H9 (cell line): ENCODE data around the gene TNIK. TPM values are rescaled to one million over a fixed set of nuclear protein-coding genes. Genes with fewer than 3 reads are reported as not detected.

Experiments
- DNase-seq: peaks from one replicate; pipeline ENCODE4 v3.0.0-alpha.2; 2017
- H2AFZ ChIP-seq: one replicate; pipeline ENCODE4 v1.6.1; 2013; ENCODE audit warnings: mild to moderate bottlenecking, low read length, control low read depth, moderate library complexity
- H2AK5ac ChIP-seq: 2 replicates; pipeline ENCODE4 v1.6.1; 2013; ENCODE audit warnings: low read length, control low read depth, mixed read lengths; ENCODE audit not compliant: insufficient read length
- H2BK120ac ChIP-seq: one replicate; pipeline ENCODE4 v1.6.1; 2013; ENCODE audit warnings: low read depth, mild to moderate bottlenecking, low read length, control low read depth, inconsistent platforms; ENCODE audit not compliant: poor library complexity, severe bottlenecking
- H2BK12ac ChIP-seq: 2 replicates; pipeline ENCODE4 v1.6.1; 2013; ENCODE audit warnings: low read length, control low read depth, mixed read lengths, low read depth; ENCODE audit not compliant: insufficient read length
- H2BK15ac ChIP-seq: 2 replicates; pipeline ENCODE4 v1.6.1; 2013; ENCODE audit warnings: low read depth, low read length, control low read depth
- H2BK20ac ChIP-seq: one replicate; pipeline ENCODE4 v1.6.1; 2013; ENCODE audit warnings: low read depth, mild to moderate bottlenecking, low read length, control low read depth, inconsistent platforms; ENCODE audit not compliant: poor library complexity, severe bottlenecking
- H2BK5ac ChIP-seq: 2 replicates; pipeline ENCODE4 v1.6.1; 2013; ENCODE audit warnings: low read length, control low read depth, mixed read lengths; ENCODE audit not compliant: insufficient read length
- H3K14ac ChIP-seq: 2 replicates; pipeline ENCODE4 v1.6.1; 2013; ENCODE audit warnings: low read length, control low read depth; ENCODE audit not compliant: insufficient read depth
- H3K18ac ChIP-seq: 2 replicates; pipeline ENCODE4 v1.6.1; 2013; ENCODE audit warnings: low read depth, mild to moderate bottlenecking, mixed read lengths, low read length, control low read depth; ENCODE audit not compliant: insufficient read length
- H3K23ac ChIP-seq: 2 replicates; pipeline ENCODE4 v1.6.1; 2013; ENCODE audit warnings: low read length, control low read depth, mixed read lengths, low read depth; ENCODE audit not compliant: insufficient read length
- H3K23me2 ChIP-seq: 2 replicates; pipeline ENCODE4 v1.6.1; 2013; ENCODE audit warnings: low read depth, mild to moderate bottlenecking, mixed read lengths, low read length, control low read depth; ENCODE audit not compliant: insufficient read length, poor library complexity, severe bottlenecking
- H3K27ac ChIP-seq: 2 replicates; pipeline ENCODE4 v1.5.1; 2013; ENCODE audit warnings: low read length, control low read depth, mixed read lengths, low read depth; ENCODE audit not compliant: insufficient read length
- H3K27me3 ChIP-seq: 2 replicates; pipeline ENCODE4 v1.6.1; 2013; ENCODE audit warnings: low read length, control low read depth, inconsistent platforms; ENCODE audit not compliant: insufficient read depth
- H3K4ac ChIP-seq: 2 replicates; pipeline ENCODE4 v1.6.1; 2013; ENCODE audit warnings: low read depth, mild to moderate bottlenecking, control low read depth, inconsistent platforms, low read length, moderate library complexity
- H3K4me1 ChIP-seq: 2 replicates; pipeline ENCODE4 v1.6.1; 2013; ENCODE audit warnings: low read length, control low read depth, inconsistent platforms; ENCODE audit not compliant: insufficient read depth
- H3K4me2 ChIP-seq: 2 replicates; pipeline ENCODE4 v1.6.1; 2013; ENCODE audit warnings: low read length, control low read depth, mixed read lengths; ENCODE audit not compliant: insufficient read length, insufficient read depth
- H3K56ac ChIP-seq: 2 replicates; pipeline ENCODE4 v1.6.1; 2013; ENCODE audit warnings: low read depth, mild to moderate bottlenecking, mixed read lengths, low read length, control low read depth; ENCODE audit not compliant: insufficient read length
- H3K79me1 ChIP-seq: 2 replicates; pipeline ENCODE4 v1.6.1; 2013; ENCODE audit warnings: low read depth, mild to moderate bottlenecking, moderate library complexity, low read length, control low read depth, inconsistent platforms; ENCODE audit not compliant: insufficient read depth, poor library complexity, severe bottlenecking
- H3K79me2 ChIP-seq: 2 replicates; pipeline ENCODE4 v1.6.1; 2013; ENCODE audit warnings: low read length, control low read depth, inconsistent platforms; ENCODE audit not compliant: insufficient read depth
- H3K9ac ChIP-seq: 2 replicates; pipeline ENCODE4 v1.6.1; 2013; ENCODE audit warnings: low read length, control low read depth, mixed read lengths; ENCODE audit not compliant: insufficient read length; ENCODE audit errors: extremely low read depth
- H3K9me3 ChIP-seq: one replicate; pipeline ENCODE4 v1.6.1; 2013; ENCODE audit warnings: low read depth, low read length, inconsistent platforms; ENCODE audit not compliant: control insufficient read depth
- H3T11ph ChIP-seq: one replicate; pipeline ENCODE4 v1.6.1; 2013; ENCODE audit warnings: mild to moderate bottlenecking, low read length, control low read depth, inconsistent platforms
- H4K20me1 ChIP-seq: one replicate; pipeline ENCODE4 v1.6.1; 2013; ENCODE audit not compliant: control insufficient read depth, insufficient read length, insufficient read depth
- H4K5ac ChIP-seq: 2 replicates; pipeline ENCODE4 v1.6.1; 2013; ENCODE audit warnings: low read depth, mild to moderate bottlenecking, mixed read lengths, low read length, control low read depth; ENCODE audit not compliant: insufficient read length
- H4K8ac ChIP-seq: replicated peaks from 2 replicates; pipeline ENCODE4 v1.6.1; 2013; ENCODE audit warnings: low read length, control low read depth, mixed read lengths, low read depth; ENCODE audit not compliant: insufficient read length
- H4K91ac ChIP-seq: 2 replicates; pipeline ENCODE4 v1.6.1; 2013; ENCODE audit warnings: low read depth, mild to moderate bottlenecking, moderate library complexity, mixed read lengths, low read length, control low read depth; ENCODE audit not compliant: insufficient read length
- H3K27ac Mint-ChIP-seq, 3 experiments: 2 replicates in 2 of 3; 3 replicates in 1 of 3; pipeline ENCODE4 v1.8.0; 2020 to 2021; ENCODE audit warnings: mixed read lengths in 3 of 3, mild to moderate bottlenecking in 1 of 3, moderate library complexity in 1 of 3
- H3K27me3 Mint-ChIP-seq: 2 replicates; pipeline ENCODE4 v1.8.0; 2021; ENCODE audit warnings: low read depth, mild to moderate bottlenecking, moderate library complexity, mixed read lengths
- H3K36me3 Mint-ChIP-seq, 3 experiments: 2 replicates in 2 of 3; 3 replicates in 1 of 3; pipeline ENCODE4 v1.8.0; 2020 to 2021; ENCODE audit warnings: low read depth in 3 of 3, mixed read lengths in 3 of 3; ENCODE audit not compliant: insufficient read depth in 1 of 3
- H3K4me1 Mint-ChIP-seq, 2 experiments: 2 replicates each; pipeline ENCODE4 v1.8.0; 2020; ENCODE audit warnings: mixed read lengths in 2 of 2
- H3K4me3 Mint-ChIP-seq, 2 experiments: 2 replicates in 1 of 2; 3 replicates in 1 of 2; pipeline ENCODE4 v1.8.0; 2020 to 2021; ENCODE audit warnings: mild to moderate bottlenecking in 2 of 2, mixed read lengths in 2 of 2, moderate library complexity in 1 of 2
- H3K9me3 Mint-ChIP-seq, 2 experiments: 2 replicates in 1 of 2; 3 replicates in 1 of 2; pipeline ENCODE4 v1.8.0; 2020; ENCODE audit warnings: mild to moderate bottlenecking in 2 of 2, mixed read lengths in 2 of 2, moderate library complexity in 1 of 2
- WGBS: extraction: QIAGEN DNeasy Blood & Tissue Kit; methylation state at CpG from one replicate; pipeline ENCODE4 v1.1.7; 2013; ENCODE audit warnings: missing lambda C conversion rate, low lambda C conversion rate, mixed read lengths; ENCODE audit not compliant: insufficient read length; ENCODE audit errors: extremely low coverage; 5-methylcytosine and 5-hydroxymethylcytosine counted together
- total RNA-seq: library from RNA; stranded (reverse); gene quantifications from 2 replicates; pipeline ENCODE4 v1.2.1, GENCODE V29; 2021
- TF ChIP-seq, protein P1 (sequence below): fragments of 200-600 bp; sonication (generic); conservative IDR thresholded peaks from 3 replicates; pipeline ENCODE4 v1.8.0; 2021; ENCODE audit warnings: antibody characterized with exemption, mild to moderate bottlenecking

The TNIK gene
- total RNA-seq, 1 experiment from 2014 or later = 15.9 TPM

- H3K27ac Mint-ChIP-seq = no peak overlapping the region
- no CpG with 5 or more reads among the region's 3 CpGs for WGBS
- no peak overlapping the region for H3K23ac ChIP-seq
Observed at GRCh38 chr3:171157980-171158379, 302.2 kb downstream of the TNIK start.

More at GRCh38 chr3:171157980-171158379, 302.2 kb downstream of the TNIK start:
- Histone ChIP-seq H2AFZ (no peak overlapping the region), H2BK15ac (no peak overlapping the region), H3K27ac (no peak overlapping the region), H2AK5ac (no peak overlapping the region), H3K4me1 (no peaks in the 10 kb centered on the region), H3K27me3 (no peaks in the 10 kb centered on the region), H2BK120ac (no peak overlapping the region), H2BK20ac (no peak overlapping the region), H3K4ac (no peak overlapping the region), H3K14ac (no peak overlapping the region), H4K20me1 (no peaks in the 10 kb centered on the region), H3K79me1 (no peaks in the 10 kb centered on the region), H3K23me2 (no peaks in the 10 kb centered on the region), H3K4me2 (no peak overlapping the region), H3K79me2 (no peaks in the 10 kb centered on the region), H2BK12ac (no peak overlapping the region), H3K9ac (no peak overlapping the region), H4K91ac (no peak overlapping the region), H3K56ac (no peak overlapping the region), H2BK5ac (no peak overlapping the region), H4K8ac (no peak overlapping the region), H3K18ac (no peak overlapping the region), H3K9me3 (no peaks in the 10 kb centered on the region), H4K5ac (no peak overlapping the region), H3T11ph (no peak overlapping the region)
- Mint-ChIP-seq H3K4me1 (peaks cover 9% of the 10 kb centered on the region in 2 experiments), H3K36me3 (peaks cover 16 to 24% (median 18%) of the 10 kb centered on the region in 3 experiments), H3K4me3 (no peak overlapping the region), H3K27me3 (no peaks in the 10 kb centered on the region), H3K9me3 (peaks cover 4 to 5% of the 10 kb centered on the region in 2 experiments; a peak in 4 of 5 replicates)
- TF ChIP-seq, protein P1, sequence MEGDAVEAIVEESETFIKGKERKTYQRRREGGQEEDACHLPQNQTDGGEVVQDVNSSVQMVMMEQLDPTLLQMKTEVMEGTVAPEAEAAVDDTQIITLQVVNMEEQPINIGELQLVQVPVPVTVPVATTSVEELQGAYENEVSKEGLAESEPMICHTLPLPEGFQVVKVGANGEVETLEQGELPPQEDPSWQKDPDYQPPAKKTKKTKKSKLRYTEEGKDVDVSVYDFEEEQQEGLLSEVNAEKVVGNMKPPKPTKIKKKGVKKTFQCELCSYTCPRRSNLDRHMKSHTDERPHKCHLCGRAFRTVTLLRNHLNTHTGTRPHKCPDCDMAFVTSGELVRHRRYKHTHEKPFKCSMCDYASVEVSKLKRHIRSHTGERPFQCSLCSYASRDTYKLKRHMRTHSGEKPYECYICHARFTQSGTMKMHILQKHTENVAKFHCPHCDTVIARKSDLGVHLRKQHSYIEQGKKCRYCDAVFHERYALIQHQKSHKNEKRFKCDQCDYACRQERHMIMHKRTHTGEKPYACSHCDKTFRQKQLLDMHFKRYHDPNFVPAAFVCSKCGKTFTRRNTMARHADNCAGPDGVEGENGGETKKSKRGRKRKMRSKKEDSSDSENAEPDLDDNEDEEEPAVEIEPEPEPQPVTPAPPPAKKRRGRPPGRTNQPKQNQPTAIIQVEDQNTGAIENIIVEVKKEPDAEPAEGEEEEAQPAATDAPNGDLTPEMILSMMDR = no peak
- no peak for DNase-seq
